Measurements from ENCODE around the gene GSX2.

DNA sequence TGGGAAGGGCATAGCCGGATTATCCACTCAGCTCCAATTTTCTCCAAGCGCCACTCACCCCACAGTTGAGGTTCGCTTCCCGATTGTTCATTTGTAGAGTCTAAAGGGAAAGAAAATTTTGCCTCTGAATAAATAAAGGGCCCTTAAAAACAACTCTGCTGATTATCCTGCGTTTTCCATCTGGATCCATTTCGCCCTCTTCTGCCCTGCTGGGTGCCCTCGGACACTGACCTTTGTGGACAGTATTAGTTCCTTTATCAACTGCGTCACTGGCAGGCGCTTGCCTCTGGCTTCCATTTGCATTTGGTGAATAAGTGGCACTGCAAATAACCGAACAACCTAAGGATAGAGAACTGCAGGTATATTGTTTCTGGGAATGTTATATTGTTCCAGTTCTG is 10.1 kb downstream of the GSX2 start:
- no peak for TF ChIP-seq POLR2A (IDR thresholded peaks at IDR 0.05; ENCODE audit: control extremely low read depth in 1 of 2, low read depth in 2 of 2, low read length in 2 of 2)
- TF ChIP-seq SRF (IDR thresholded peaks at IDR 0.05; ENCODE audit: low read depth, low read length) = no peak
- TF ChIP-seq CHD2 (IDR thresholded peaks at IDR 0.05; ENCODE audit: low read length) = no peak
- TF ChIP-seq, protein P1, sequence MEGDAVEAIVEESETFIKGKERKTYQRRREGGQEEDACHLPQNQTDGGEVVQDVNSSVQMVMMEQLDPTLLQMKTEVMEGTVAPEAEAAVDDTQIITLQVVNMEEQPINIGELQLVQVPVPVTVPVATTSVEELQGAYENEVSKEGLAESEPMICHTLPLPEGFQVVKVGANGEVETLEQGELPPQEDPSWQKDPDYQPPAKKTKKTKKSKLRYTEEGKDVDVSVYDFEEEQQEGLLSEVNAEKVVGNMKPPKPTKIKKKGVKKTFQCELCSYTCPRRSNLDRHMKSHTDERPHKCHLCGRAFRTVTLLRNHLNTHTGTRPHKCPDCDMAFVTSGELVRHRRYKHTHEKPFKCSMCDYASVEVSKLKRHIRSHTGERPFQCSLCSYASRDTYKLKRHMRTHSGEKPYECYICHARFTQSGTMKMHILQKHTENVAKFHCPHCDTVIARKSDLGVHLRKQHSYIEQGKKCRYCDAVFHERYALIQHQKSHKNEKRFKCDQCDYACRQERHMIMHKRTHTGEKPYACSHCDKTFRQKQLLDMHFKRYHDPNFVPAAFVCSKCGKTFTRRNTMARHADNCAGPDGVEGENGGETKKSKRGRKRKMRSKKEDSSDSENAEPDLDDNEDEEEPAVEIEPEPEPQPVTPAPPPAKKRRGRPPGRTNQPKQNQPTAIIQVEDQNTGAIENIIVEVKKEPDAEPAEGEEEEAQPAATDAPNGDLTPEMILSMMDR (IDR thresholded peaks at IDR 0.05; ENCODE audit: control extremely low read depth in 1 of 3, insufficient read depth in 1 of 3, low read depth in 1 of 3, low read length in 3 of 3) = no peak
- no peak for TF ChIP-seq MAFK (IDR thresholded peaks at IDR 0.05; ENCODE audit: low read depth, low read length)
- no peak for TF ChIP-seq EZH2 (IDR thresholded peaks at IDR 0.05; ENCODE audit: low read depth, low read length, severe bottlenecking)
- TF ChIP-seq SP2 (IDR thresholded peaks at IDR 0.05; ENCODE audit: low read length) = no peak
- no peak for TF ChIP-seq YY1 (IDR thresholded peaks at IDR 0.05; ENCODE audit: low read depth, low read length)
- no peak for TF ChIP-seq NRF1 (IDR thresholded peaks at IDR 0.05; ENCODE audit: low read depth, low read length)
- no peak for TF ChIP-seq FOSL1 (IDR thresholded peaks at IDR 0.05; ENCODE audit: insufficient read depth, low read depth, low read length)
- no peak for TF ChIP-seq EGR1 (IDR thresholded peaks at IDR 0.05; ENCODE audit: borderline replicate concordance, low read depth, low read length)
- no peak for TF ChIP-seq TCF12 (IDR thresholded peaks at IDR 0.05; ENCODE audit: low read depth, low read length)

Measured in H1 (cell line).